Gastroesophageal sphincter (tissue), 3 donors: ENCODE results near the gene PPM1B.

ENCODE experiments used
- CTCF ChIP-seq, 4 experiments: fragments of 200-600 bp in 2 of 4; fragments of 450-650 bp in 2 of 4; sonication (generic) in 1 of 4; IDR thresholded peaks; one replicate each; pipeline ENCODE4 v1.5.1; 2017 to 2019; ENCODE audit warnings: antibody characterized with exemption in 4 of 4, mild to moderate bottlenecking in 2 of 4, moderate library complexity in 2 of 4
- POLR2A ChIP-seq, 2 donors: fragments of 450-650 bp; IDR thresholded peaks; one replicate each; pipeline ENCODE4 v1.6.1; 2017; ENCODE audit warnings: antibody characterized with exemption in 2 of 2, mild to moderate bottlenecking in 2 of 2, moderate library complexity in 1 of 2
- POLR2AphosphoS5 ChIP-seq: sonication (generic); formaldehyde crosslinking; IDR thresholded peaks from one replicate; pipeline ENCODE4 v1.6.1; 2017; ENCODE audit warnings: antibody characterized with exemption

GRCh38 chr2:44121899-44122298 lies 46.8 kb upstream of the PPM1B start:
- TF ChIP-seq CTCF (IDR thresholded peaks at IDR 0.05) (no peak), POLR2A (IDR thresholded peaks at IDR 0.05) (no peak), POLR2AphosphoS5 (no peak)
